NCI-H187 treated with DMSO at 0.1 percent for 48 hours (cell line): ENCODE results near the gene ZFYVE9.

Experiments
- DNase-seq: peaks from one replicate; lab custom pipeline; 2025; lab: John Stamatoyannopoulos, UW

Gene ZFYVE9

GRCh38 chr1:52337439-52337838 is 195.6 kb downstream of the ZFYVE9 start:
- DNase-seq = no peak

DNA sequence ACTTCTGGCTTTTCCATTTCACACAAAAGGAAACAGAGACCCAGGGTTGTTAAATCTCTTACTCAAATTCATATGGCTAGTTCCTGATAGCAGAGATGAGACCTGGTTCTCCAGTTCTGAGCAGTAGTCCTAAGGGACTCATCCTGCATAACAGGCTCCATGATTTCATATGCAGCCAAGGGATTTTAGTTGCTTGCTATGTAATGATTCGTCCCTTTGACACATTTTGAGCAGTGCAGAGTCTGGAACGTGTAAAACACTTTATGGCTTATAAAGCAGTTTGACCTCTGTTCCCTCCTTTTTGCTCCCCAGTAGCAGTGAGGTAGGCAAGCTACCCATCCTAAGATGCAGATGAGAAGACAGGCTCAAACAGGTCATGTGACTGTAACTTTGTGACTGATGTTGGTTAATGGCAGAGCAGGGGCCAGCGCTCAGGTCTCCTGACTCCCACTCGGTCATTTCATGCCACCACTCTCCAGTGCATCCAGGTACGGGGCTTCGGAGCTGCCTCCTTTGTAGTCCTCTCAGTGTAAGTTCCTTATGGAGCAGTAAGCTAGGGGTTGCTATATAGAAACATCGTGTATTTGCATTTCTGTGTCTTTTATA is 199.9 kb downstream of the ZFYVE9 start:
- no peak for DNase-seq

DNA sequence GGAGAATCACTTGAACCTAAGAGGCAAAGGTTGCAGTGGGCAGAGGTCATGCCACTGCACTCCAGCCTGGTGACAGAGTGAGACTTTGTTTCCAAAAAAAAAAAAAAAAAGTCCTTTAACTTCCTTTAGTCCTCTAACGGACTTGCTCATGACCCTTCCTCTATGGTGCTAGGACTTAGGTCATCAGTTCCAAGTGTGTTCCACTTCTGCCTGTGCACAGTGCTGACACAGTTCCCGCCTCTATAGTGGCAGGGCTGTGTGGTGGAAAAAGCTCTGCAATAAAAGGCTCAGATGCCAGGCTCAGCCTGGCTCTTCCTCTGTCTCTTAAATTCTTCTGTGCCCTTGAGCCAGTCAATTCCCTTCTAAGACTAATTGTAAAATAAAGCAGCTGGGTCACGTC is 202.1 kb downstream of the ZFYVE9 start:
- DNase-seq = no peak

DNA sequence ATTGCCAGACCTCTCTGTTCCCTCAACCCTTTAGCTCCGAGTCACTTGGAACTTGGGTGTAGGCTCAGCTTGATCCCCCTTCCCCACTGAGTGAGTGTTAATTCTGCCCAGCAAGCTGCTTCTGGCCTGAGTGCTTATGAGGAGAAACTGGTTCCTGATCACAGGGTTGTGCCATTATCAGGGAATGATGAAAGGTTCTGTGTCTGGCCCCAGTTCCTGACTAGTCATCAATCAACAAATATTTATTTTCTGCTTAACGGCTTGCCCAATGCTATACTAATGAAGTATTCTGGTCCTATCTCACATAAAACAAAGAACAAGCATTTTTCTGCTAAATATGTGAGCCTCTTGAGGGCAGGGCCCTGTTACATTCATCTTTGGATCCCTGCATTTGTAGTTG is 203.4 kb downstream of the ZFYVE9 start:
- DNase-seq = no peak

- DNase-seq = no peak
These were observed 204.8 kb downstream of the ZFYVE9 start for GRCh38 chr1:52346653-52347052.

GRCh38 chr1:52348704-52349300 is 206.9 kb downstream of the ZFYVE9 start:
- no peak for DNase-seq

DNA sequence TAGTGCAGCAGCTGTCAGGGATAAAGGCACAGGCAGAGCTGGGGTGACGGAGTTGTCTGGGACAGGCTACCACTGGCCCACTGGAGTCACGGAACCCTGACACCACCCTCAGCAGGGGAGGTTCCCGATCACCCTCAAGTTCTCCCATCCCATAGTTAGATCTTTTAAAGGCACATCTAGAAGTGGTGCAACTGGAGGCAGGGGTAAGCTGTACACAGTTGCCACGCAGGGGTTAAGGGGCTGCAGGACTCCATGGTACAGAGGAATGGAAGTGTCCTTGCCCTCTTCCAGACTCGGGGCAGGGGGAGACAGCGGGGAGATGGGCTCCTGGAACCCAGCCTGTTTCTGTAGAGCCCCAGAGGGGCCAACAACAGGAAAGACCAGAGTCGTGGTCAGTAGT is 210.8 kb downstream of the ZFYVE9 start:
- no peak for DNase-seq

DNA sequence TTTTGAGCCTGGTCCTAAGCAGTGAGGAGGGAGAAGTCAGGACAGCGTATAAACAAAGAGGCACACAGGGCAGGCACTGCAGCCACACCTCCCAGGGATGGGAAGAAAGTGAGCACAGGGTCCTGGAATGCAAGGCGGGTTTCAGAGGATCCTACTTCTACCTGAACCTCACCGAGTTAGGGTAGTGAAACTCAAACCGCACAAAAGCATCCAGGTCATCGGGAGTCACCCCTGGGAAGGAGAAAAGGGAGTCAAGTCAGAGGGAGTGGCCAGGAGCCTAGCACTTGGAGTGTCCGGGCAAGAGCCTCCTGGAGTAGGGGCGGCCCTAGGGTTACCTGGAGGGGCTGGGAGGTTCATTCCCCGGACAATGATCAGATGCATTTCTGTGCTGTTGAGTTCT is 213.5 kb downstream of the ZFYVE9 start:
- no peak for DNase-seq

DNA sequence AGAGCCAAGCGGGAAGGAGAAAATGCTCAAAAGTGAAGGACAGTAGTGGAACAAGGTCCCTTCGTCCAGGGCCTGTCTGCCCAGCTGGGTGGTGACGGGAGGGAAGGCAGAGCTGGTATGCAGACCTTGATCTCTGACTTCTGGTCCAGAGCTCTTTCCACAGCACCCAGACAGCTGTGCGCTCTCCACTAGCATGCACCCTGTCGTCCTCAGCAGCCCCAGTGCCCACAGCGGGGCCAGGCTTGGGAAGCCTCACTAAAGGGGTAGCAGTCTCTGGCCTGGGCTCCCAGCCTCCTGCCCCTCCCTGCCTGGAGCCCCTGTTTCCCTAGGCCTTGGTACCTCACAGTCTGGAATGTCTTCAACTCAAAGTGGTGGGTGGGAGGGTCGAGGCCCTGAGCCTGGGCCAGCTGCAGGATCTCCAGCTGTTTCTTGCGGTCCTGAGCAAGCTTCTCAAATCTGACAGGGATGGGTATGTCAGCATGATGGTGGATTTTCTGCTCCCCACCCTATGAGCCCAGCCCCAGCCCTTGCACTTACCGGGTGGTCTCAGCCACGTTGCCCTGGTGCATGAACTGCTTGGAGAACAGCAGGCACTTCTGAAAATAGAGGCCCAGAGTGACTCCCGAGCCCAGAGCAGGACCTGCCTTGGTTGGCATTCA is 214.1 kb downstream of the ZFYVE9 start:
- DNase-seq = no peak

DNA sequence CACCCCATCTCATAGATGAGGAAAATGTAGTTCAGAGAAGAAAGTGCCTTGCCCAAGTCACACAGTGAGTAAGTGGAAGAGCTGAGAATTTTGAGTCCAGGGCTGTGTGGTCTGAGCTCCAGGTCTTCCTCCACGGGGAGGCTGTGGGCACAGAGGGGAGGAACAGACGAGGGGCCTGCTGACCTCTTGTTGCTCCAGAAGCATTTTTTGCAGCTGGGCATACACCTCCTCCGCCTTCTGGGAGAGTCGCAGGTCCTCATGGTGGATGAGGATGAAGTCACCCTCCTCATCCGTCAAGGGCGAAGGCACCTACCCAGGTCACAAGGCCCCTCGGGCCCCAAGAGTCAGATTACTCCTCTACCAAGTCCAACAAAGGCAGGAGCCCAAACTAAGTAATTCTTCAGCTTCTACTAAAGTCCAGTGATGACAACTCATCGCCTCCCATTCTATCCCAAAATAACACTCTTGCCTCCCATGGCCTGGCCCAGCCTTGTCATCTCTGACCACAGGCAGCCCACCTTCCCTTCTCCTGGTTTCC is 215.0 kb downstream of the ZFYVE9 start:
- DNase-seq = no peak

DNA sequence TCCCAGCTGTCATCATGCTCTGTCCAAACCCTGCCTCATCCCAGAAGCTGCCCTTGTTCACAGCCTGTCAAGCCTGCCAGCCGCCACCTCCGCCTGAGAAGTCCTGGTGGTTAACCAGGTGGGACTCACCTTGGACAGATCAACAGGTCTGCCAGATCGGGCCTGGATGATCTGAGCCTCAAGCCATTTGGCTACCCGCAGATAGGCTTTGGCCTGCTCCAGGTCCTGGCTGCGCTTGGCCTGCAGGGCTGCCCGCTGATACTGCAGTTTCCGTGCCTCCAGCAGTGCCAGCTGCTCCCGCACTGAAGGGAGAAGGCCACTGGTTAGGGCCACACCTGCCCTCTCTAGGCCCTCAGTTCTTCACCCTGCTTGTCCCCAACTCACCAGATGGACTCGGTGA is 215.5 kb downstream of the ZFYVE9 start:
- DNase-seq = no peak

DNA sequence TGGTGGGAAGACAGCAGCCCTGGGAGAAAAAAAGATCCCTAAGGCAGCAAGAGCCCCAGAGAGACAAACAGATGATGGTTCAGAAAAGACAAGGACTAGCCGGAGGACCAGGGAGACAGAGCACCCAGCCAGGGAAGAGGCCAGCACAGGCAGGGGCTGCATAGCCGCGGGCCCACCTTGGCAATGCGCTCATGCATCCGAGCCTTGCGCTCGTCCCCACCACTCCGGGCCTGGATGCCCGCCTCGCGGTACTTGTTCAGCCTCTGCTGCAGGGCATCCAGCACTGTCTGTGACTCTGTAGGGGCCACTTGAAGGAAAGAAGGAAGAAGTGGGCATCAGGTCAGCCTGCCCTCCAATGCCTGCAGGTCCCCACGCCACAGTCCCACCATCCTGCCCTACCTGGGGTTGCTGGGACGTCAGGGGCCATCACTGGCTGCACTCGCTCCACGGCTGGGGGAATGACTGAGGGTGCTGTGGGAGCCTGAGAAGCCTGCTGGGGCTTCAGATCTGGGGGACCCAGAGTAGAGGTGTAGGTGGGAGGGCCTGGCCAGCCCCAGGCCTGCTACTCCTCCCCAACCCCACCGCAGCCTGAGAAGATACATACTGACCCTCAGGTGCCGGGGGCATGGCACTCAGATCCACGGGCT is 217.1 kb downstream of the ZFYVE9 start:
- DNase-seq = no peak

GRCh38 chr1:52359676-52360594 is 218.0 kb downstream of the ZFYVE9 start:
- DNase-seq = no peak

GRCh38 chr1:52360595-52360968 is 218.7 kb downstream of the ZFYVE9 start:
- no peak for DNase-seq

DNA sequence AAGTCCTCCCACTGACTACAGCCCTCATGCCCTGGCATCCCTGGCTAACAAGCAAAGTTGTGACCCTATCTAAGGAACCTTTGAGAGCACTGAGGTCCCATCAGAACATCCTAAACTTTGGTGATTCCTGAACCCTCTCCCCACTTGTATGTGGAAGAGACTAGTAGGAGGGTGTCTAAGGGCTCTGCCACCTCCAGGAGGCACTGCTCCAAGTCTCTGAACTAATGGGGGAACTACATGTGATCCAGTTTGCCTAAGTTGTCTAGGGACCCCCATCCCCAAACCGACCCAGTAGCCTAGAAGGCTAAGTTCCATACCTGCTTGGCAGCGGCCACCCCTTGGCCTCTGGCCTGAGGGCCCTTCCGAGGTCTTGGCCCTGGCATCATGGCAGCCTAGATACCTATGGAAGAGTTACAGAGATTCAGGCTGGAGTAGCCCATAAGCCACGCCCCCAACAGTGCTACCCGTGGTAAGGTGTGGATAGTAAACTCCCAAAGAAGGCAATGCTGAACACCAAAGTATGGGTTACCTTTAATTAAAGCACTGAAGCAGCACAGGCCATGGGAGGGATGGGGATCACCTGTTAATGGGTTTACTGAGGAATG is 222.4 kb downstream of the ZFYVE9 start:
- no peak for DNase-seq

- DNase-seq = no peak
These were observed 223.3 kb downstream of the ZFYVE9 start for GRCh38 chr1:52365071-52365745.

DNA sequence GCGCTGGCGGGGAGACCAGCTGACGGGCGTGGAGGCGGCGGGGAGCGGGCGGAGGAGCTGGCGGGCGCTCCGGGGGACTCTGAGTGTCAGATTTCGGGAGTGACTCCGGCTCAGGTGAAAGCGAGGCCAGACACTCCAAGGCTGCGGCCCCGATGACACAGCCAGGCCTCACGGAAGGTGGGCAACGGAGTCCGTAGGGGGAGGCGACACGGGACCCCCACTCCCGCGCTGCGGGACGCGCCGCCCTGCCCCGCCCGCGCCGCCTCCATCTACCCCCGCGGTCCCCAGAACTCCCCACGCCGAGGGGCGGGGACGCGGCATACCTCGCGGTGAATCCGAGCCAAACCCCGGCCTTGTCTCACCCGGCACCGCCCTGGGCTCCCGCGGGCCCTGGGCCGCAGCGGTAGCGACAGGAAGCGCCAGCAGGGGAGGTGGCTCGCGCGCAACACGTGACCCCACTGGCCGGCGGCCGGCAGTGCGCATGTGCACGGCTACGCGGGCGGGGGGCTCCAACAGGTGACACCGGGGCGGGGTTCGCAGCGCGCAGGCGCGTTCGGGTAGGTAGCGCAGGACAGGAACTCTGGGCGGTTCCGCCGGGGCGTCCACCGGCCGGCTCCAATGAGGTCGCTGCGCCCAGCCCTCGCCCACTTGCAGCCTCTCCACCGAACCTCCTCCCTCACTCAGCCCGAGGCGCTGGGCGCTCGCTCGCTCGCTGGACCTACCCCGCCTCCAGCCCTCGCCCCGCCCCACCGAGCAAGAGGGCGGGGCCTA is 224.0 kb downstream of the ZFYVE9 start, which contains the start of gene CC2D1B:
Gene CC2D1B, minus strand, starts transcription at position 460 of the 771 bp plus-strand sequence. CDS start 1,585 bp downstream, outside the sequence.
- DNase-seq = peak; percentile 84

DNA sequence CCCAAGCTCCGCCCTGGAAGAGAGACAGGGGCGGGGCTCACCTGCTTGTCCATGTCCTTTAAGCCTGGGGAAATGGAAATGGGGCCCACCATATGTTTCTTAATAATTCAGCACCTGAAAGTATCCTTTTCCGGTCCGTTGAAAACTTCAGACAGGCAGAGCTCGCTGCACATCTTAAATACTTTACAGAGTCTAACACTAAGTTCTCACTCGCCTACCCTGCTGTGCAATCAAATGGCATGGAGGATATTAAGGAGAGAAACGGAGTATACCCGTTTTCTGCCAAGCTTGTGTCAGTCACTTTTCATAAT is 224.6 kb downstream of the ZFYVE9 start:
- DNase-seq = no peak

GRCh38 chr1:52367272-52367671 is 225.4 kb downstream of the ZFYVE9 start:
- DNase-seq = no peak
